ENCODE measurements around the gene PRR23E. TPM values are rescaled to one million over a fixed set of nuclear protein-coding genes. Genes with fewer than 3 reads are reported as not detected.

The PRR23E gene, protein sequence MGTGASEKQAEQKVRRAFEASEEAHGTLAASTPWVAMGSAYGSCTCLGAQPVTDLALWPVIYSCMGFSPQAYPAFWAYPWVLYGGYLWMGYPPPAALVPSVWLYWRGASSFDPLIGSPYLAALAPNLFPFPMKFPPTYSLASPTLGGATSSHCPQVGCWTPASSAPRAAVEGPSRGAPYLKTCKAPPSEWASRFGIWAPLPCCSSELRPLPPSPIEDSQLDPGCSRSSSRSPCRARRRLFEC
- total RNA-seq (not detected), polyA plus RNA-seq (not detected)
- long read RNA-seq, donor 1: 0 reads
- long read RNA-seq, donor 2: 0 reads
- long read RNA-seq, donor 3: 0 reads
- long read RNA-seq, donor 4: 0 reads
- long read RNA-seq, donor 5: 0 reads
- long read RNA-seq, donor 6: 0 reads
- long read RNA-seq, donor 7: 0 reads
- long read RNA-seq, donor 8: 0 reads
- long read RNA-seq, donor 9: 0 reads
- long read RNA-seq, donor 10: 0 reads

DNA sequence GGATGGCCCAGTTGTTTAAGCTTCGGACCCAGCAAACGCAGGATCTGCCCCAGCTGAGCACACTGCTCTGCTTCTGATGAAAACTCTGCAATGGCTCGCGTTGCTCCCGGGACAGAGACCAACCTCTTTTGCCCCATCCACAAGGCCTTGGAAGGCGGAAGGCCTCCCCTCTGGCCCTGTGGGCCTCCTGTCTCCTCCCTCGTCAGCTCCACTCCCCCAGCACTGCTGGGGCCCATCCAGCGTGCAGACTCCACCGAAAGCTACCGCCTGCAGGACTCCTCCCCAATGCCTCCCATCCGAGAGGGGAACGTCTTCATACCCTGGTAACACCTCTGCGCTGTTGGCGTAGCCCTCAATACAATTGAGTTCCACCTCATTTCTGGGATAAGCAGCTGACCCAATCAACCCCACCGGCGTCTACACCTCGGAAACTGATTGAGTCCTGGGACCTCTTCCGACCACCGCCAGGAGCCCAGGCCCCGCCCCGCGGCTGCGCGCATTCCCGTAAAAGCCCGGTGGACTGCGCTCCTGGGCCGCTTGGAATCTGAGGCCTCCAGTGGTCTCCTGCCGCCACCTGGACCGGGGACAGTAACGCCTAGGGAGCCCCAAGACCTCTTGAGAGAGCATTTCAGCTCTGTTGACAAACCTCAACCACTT lies at the start of gene PRR23E:
Gene PRR23E, plus strand, starts transcription at position 556 of the 657 bp plus-strand sequence. CDS start 3,555 bp downstream, outside the sequence.
- H3K4me1 ChIP-seq (ENCODE audit: control insufficient read depth in 2 of 2, insufficient read depth in 2 of 2, low read length in 2 of 2): peaks cover 0 to 6% of the 10 kb centered on the region in 2 donors
- no peak within 1 kb of the TSS for H3K4me3 ChIP-seq (ENCODE audit: low read length in 2 of 2)
- H3K36me3 ChIP-seq (ENCODE audit: control insufficient read depth in 2 of 2, insufficient read depth in 2 of 2, low read length in 1 of 2): no peaks in the 10 kb centered on the region
- no peaks in the 10 kb centered on the region for H3K27me3 ChIP-seq (ENCODE audit: control insufficient read depth in 2 of 2, insufficient read depth in 1 of 2, low read length in 1 of 2)
- WGBS: 93% methylated on average over 31 of the region's 31 CpGs
- H3K27ac ChIP-seq (ENCODE audit: low read depth in 1 of 2, low read length in 1 of 2): no peak within 1 kb of the TSS
- no peak for DNase-seq (ENCODE audit: low read depth in 6 of 9, low spot score in 9 of 9)
- H3K9me3 ChIP-seq (ENCODE audit: control insufficient read depth in 2 of 2, insufficient read depth in 1 of 2, low read length in 1 of 2): peaks cover 0 to 13% of the 10 kb centered on the region in 2 donors

DNA sequence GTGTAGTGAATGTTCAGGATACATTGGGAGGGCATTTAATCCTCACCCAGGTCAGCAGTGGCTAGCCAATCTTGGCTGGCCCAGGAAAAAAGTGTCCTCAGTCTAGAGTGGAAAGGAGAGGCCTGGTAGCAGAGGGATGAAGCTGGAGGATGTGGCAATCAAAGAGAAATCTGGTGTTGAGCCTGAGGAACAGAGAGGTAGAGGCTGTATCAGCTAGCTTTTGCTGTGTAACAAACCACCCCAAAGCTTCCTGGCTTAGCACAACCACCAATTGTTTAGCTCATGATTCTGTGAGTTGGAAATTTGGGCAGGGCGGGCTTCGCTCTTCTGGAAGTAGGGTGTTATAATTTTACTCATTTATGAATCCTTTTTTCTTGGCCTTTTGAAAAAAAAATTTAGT lies 49.8 kb upstream of the PRR23E start:
- DNase-seq (ENCODE audit: low read depth in 6 of 9, low spot score in 9 of 9): no peak
- no peaks in the 10 kb centered on the region for H3K4me1 ChIP-seq (ENCODE audit: control insufficient read depth in 2 of 2, insufficient read depth in 2 of 2, low read length in 2 of 2)
- H3K27ac ChIP-seq (ENCODE audit: low read depth in 1 of 2, low read length in 1 of 2): no peak overlapping the region
- no peak overlapping the region for H3K4me3 ChIP-seq (ENCODE audit: low read length in 2 of 2)
- no peaks in the 10 kb centered on the region for H3K9me3 ChIP-seq (ENCODE audit: control insufficient read depth in 2 of 2, insufficient read depth in 1 of 2, low read length in 1 of 2)
- WGBS: 98% methylated on average over 2 of the region's 2 CpGs
- H3K27me3 ChIP-seq (ENCODE audit: control insufficient read depth in 2 of 2, insufficient read depth in 1 of 2, low read length in 1 of 2): peaks cover 0 to 4% of the 10 kb centered on the region in 2 donors
- no peaks in the 10 kb centered on the region for H3K36me3 ChIP-seq (ENCODE audit: control insufficient read depth in 2 of 2, insufficient read depth in 2 of 2, low read length in 1 of 2)

DNA sequence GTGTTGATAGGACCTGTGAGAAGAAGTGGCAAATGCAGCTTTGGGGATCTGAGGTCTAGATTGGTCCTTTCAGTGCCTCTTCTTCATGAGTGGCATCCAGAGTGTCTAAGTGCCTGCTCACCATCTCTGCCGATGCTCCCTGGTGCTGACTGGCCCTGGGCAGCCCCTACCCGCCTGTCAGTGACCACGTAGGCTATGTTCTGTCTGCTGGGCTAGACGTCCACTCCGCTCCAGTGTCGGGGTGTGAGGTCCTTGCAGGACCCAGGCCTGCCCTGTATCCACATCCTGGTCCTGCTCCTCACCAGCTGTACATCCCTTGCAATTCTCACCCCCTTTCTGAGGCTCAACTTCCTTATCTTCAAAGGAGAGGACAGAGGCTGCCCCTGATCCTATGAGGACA lies 48.3 kb upstream of the PRR23E start:
- DNase-seq (ENCODE audit: low read depth in 6 of 9, low spot score in 9 of 9): no peak

DNA sequence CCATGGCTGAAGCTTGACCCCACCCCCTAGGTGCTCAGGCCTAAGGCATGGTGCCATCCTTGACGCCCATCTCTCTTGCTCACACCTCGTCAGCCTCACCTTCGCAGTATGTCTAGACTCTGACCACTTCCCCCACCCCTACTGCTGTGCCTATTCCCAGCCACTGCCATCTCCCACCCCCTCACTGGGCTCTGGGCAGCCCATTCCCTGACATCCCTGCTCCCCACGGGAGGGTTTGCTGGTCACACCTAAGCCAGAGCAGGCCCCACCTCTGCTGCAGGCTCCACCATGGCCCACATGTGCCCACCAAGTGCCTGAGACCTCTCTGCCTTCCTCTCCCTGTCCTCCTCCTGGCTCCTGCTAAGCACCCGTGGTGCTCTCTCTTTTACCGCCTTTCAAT lies 47.7 kb upstream of the PRR23E start:
- Histone ChIP-seq H3K36me3 (ENCODE audit: control insufficient read depth in 2 of 2, insufficient read depth in 2 of 2, low read length in 1 of 2) (no peaks in the 10 kb centered on the region), H3K9me3 (ENCODE audit: control insufficient read depth in 2 of 2, insufficient read depth in 1 of 2, low read length in 1 of 2) (no peaks in the 10 kb centered on the region), H3K4me3 (ENCODE audit: low read length in 2 of 2) (no peak overlapping the region), H3K27ac (ENCODE audit: low read depth in 1 of 2, low read length in 1 of 2) (no peak overlapping the region), H3K4me1 (ENCODE audit: control insufficient read depth in 2 of 2, insufficient read depth in 2 of 2, low read length in 2 of 2) (no peaks in the 10 kb centered on the region), H3K27me3 (ENCODE audit: control insufficient read depth in 2 of 2, insufficient read depth in 1 of 2, low read length in 1 of 2) (peaks cover 0 to 4% of the 10 kb centered on the region in 2 donors)
- 95% methylated on average over 6 of the region's 6 CpGs for WGBS
- no peak for DNase-seq (ENCODE audit: low read depth in 6 of 9, low spot score in 9 of 9)

More for the DNA sequence above, 48.3 kb upstream of the PRR23E start:
- Histone ChIP-seq H3K9me3 (ENCODE audit: control insufficient read depth in 2 of 2, insufficient read depth in 1 of 2, low read length in 1 of 2) (no peaks in the 10 kb centered on the region), H3K27me3 (ENCODE audit: control insufficient read depth in 2 of 2, insufficient read depth in 1 of 2, low read length in 1 of 2) (peaks cover 0 to 4% of the 10 kb centered on the region in 2 donors), H3K4me1 (ENCODE audit: control insufficient read depth in 2 of 2, insufficient read depth in 2 of 2, low read length in 2 of 2) (no peaks in the 10 kb centered on the region), H3K27ac (ENCODE audit: low read depth in 1 of 2, low read length in 1 of 2) (no peak overlapping the region), H3K36me3 (ENCODE audit: control insufficient read depth in 2 of 2, insufficient read depth in 2 of 2, low read length in 1 of 2) (no peaks in the 10 kb centered on the region), H3K4me3 (ENCODE audit: low read length in 2 of 2) (no peak overlapping the region)
- 93% methylated on average over 6 of the region's 6 CpGs for WGBS

DNA sequence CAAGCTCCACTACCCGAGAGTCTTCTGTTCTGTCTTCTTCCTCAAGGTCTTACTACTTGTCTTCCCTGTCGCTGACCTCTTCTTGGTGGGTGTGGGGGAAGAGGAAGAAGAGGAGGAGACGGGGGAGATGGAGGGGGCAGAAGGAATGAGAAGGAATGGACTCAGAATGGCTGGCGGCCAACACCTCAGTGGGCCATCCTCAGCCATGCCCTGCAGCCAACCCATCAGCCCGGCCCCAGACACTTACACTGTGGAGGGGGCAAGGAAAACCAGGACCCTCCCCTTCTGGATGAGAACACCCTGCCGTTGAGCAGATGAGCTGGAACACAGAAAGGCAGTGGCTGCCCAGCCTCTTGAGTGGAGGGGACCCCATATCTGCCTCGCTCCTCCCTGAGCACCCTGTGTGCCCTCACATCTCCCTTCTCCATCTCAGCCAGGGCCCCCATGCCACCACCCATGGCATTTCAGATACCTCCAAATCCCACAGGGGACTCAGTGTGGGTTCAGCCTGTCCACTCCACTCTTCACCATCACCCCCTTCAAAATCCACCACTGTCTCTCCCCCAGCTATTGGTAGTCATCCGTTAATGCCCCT lies 45.5 kb upstream of the PRR23E start:
- H3K9me3 ChIP-seq (ENCODE audit: control insufficient read depth in 2 of 2, insufficient read depth in 1 of 2, low read length in 1 of 2): no peaks in the 10 kb centered on the region
- WGBS: 90% methylated on average over 8 of the region's 8 CpGs
- peaks cover 0 to 4% of the 10 kb centered on the region in 2 donors for H3K27me3 ChIP-seq (ENCODE audit: control insufficient read depth in 2 of 2, insufficient read depth in 1 of 2, low read length in 1 of 2)
- H3K36me3 ChIP-seq (ENCODE audit: control insufficient read depth in 2 of 2, insufficient read depth in 2 of 2, low read length in 1 of 2): no peaks in the 10 kb centered on the region
- no peak for DNase-seq (ENCODE audit: low read depth in 6 of 9, low spot score in 9 of 9)
- H3K4me1 ChIP-seq (ENCODE audit: control insufficient read depth in 2 of 2, insufficient read depth in 2 of 2, low read length in 2 of 2): no peaks in the 10 kb centered on the region
- H3K4me3 ChIP-seq (ENCODE audit: low read length in 2 of 2): no peak overlapping the region
- H3K27ac ChIP-seq (ENCODE audit: low read depth in 1 of 2, low read length in 1 of 2): no peak overlapping the region

DNA sequence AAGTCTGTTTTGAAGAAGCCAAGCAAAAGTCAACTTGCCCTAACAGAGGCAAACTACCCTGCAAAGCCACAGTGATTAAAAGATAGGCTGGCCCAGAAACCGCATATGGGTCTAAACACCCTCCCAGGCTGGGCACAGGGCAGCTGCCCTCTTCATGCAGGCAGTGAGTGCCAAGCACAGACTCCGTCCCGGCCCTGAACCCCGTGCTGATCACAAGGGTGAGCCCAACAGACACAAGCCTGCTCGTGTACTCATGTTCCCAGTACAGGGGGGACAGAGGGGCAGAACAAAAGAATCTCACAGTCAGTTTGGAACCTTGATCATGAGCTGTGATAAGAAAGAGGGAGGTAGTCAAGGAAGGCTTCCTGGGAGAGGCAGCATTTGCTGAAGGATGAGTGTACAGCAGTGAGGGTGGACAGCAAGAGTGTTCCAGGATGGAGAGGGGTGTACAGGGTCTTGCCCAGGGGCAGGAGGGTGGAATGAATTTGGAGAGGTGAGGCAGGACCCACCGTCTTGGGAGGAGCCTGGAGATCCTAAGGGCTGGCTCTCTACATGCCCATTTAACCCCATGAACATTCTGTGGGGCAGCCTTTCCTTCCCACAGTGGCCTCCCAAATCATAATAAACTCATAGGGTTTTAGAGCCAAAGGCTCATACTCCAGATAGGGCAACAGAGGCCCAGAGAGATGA lies 43.2 kb upstream of the PRR23E start:
- H3K36me3 ChIP-seq (ENCODE audit: control insufficient read depth in 2 of 2, insufficient read depth in 2 of 2, low read length in 1 of 2): no peaks in the 10 kb centered on the region
- 85% methylated on average over 6 of the region's 6 CpGs for WGBS
- H3K4me1 ChIP-seq (ENCODE audit: control insufficient read depth in 2 of 2, insufficient read depth in 2 of 2, low read length in 2 of 2): no peaks in the 10 kb centered on the region
- H3K27me3 ChIP-seq (ENCODE audit: control insufficient read depth in 2 of 2, insufficient read depth in 1 of 2, low read length in 1 of 2): no peaks in the 10 kb centered on the region
- no peak overlapping the region for H3K27ac ChIP-seq (ENCODE audit: low read depth in 1 of 2, low read length in 1 of 2)
- H3K4me3 ChIP-seq (ENCODE audit: low read length in 2 of 2): no peak overlapping the region
- H3K9me3 ChIP-seq (ENCODE audit: control insufficient read depth in 2 of 2, insufficient read depth in 1 of 2, low read length in 1 of 2): no peaks in the 10 kb centered on the region
- no peak for DNase-seq (ENCODE audit: low read depth in 6 of 9, low spot score in 9 of 9)

DNA sequence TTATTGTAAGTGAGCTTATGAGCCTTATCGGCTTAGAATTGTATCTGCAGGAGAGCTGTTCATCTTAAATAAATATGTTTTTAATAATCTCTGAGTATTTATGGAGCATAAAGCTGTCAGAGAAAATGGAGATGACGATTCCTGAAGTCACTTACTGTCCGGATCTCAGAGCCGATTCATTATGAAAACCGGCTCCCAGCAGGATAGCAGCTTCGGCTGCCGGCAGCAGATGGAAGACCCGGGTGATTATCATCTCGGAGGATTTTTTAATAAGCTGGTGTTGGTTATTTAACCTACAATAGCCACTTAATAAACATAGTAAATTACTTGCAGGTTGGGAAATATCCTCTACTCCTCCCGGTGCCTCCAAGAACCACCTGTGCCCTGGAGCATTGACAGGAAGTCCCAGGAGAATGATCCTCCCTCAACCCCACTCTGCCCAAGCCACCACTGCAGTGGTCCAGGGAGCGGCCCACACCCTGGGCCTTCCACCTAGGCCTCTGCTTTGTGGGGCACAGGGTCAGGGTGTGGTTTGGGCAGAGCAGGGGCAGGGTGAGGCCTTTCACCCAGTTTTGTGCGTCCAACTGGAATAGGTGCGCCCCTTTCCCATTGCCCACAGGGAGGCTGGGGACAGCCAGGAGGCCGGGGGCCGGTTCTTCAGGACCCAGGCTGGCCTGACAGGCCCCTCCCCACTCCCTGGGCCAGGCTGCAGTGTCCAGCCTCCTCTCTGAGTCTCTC lies 42.2 kb upstream of the PRR23E start:
- Histone ChIP-seq H3K4me1 (ENCODE audit: control insufficient read depth in 2 of 2, insufficient read depth in 2 of 2, low read length in 2 of 2) (no peaks in the 10 kb centered on the region), H3K9me3 (ENCODE audit: control insufficient read depth in 2 of 2, insufficient read depth in 1 of 2, low read length in 1 of 2) (no peaks in the 10 kb centered on the region), H3K27ac (ENCODE audit: low read depth in 1 of 2, low read length in 1 of 2) (no peak overlapping the region), H3K36me3 (ENCODE audit: control insufficient read depth in 2 of 2, insufficient read depth in 2 of 2, low read length in 1 of 2) (no peaks in the 10 kb centered on the region), H3K27me3 (ENCODE audit: control insufficient read depth in 2 of 2, insufficient read depth in 1 of 2, low read length in 1 of 2) (no peaks in the 10 kb centered on the region), H3K4me3 (ENCODE audit: low read length in 2 of 2) (no peak overlapping the region)
- DNase-seq (ENCODE audit: low read depth in 6 of 9, low spot score in 9 of 9): no peak
- whole genome bisulfite sequencing: 95% methylated on average over 15 of the region's 15 CpGs

DNA sequence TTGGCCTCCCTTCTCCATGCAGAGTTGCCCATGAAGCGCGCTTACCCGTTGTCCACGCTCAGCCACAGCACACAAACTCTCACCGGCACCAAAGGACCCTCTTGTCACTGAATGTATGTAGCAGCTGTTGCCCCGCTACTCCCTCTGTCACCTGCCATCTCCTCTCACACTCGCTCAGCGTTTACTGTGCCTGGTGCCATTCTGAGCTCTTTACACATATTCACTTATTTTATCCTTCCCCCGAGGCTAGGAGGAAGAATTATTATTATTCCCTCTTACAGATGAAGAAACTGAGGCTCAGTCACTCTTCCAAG lies 41.7 kb upstream of the PRR23E start:
- 96% methylated on average over 9 of the region's 9 CpGs for WGBS
- Histone ChIP-seq H3K27ac (ENCODE audit: low read depth in 1 of 2, low read length in 1 of 2) (no peak overlapping the region), H3K4me3 (ENCODE audit: low read length in 2 of 2) (no peak overlapping the region)

More for the DNA sequence above, 41.7 kb upstream of the PRR23E start:
- Histone ChIP-seq H3K36me3 (ENCODE audit: control insufficient read depth in 2 of 2, insufficient read depth in 2 of 2, low read length in 1 of 2) (no peaks in the 10 kb centered on the region), H3K9me3 (ENCODE audit: control insufficient read depth in 2 of 2, insufficient read depth in 1 of 2, low read length in 1 of 2) (no peaks in the 10 kb centered on the region), H3K4me1 (ENCODE audit: control insufficient read depth in 2 of 2, insufficient read depth in 2 of 2, low read length in 2 of 2) (no peaks in the 10 kb centered on the region), H3K27me3 (ENCODE audit: control insufficient read depth in 2 of 2, insufficient read depth in 1 of 2, low read length in 1 of 2) (no peaks in the 10 kb centered on the region)
- no peak for DNase-seq (ENCODE audit: low read depth in 6 of 9, low spot score in 9 of 9)
